ENCODE results near the gene ABLIM1. TPM values are rescaled to one million over a fixed set of nuclear protein-coding genes. Genes with fewer than 3 reads are reported as not detected.

Gene ABLIM1
- total and polyA plus RNA-seq, 2 of the 4 experiments (the other 2 are of a cell fraction), result 7.7 to 9.9 TPM

- DNase-seq, result no peak
Observed at GRCh38 chr10:114477285-114477684, 180.8 kb downstream of the ABLIM1 start.

More at GRCh38 chr10:114477285-114477684, 180.8 kb downstream of the ABLIM1 start:
- H3K4me2 ChIP-seq (ENCODE audit: low read depth, low read length), result no peak overlapping the region
- H3K9me3 ChIP-seq (ENCODE audit: control insufficient read depth, insufficient read depth, low read length), result no peaks in the 10 kb centered on the region
- in situ Hi-C loops (cut with MboI; ENCODE audit: low sequenced_read_pairs), result loop anchor here (10.0 kb wide), 1 partner anchor 228 kb away; no protein-coding TSS in a partner anchor
- no peak for TF ChIP-seq FOS (IDR thresholded peaks at IDR 0.05; ENCODE audit: low read depth, low read length)
- no peak for TF ChIP-seq MXI1 (IDR thresholded peaks at IDR 0.05; ENCODE audit: borderline replicate concordance, low read depth, low read length)
- TF ChIP-seq CHD1 (IDR thresholded peaks at IDR 0.05; ENCODE audit: low read depth, low read length), result no peak
- no peak for TF ChIP-seq MAFK (IDR thresholded peaks at IDR 0.05; ENCODE audit: low read depth, low read length)
- TF ChIP-seq RAD21 (IDR thresholded peaks at IDR 0.05; ENCODE audit: low read length), result no peak
- no peak for TF ChIP-seq RFX5 (IDR thresholded peaks at IDR 0.05; ENCODE audit: low read depth, low read length)
- TF ChIP-seq CEBPB (IDR thresholded peaks at IDR 0.05; ENCODE audit: low read depth, low read length), result no peak
- no peak for TF ChIP-seq RCOR1 (IDR thresholded peaks at IDR 0.05; ENCODE audit: insufficient replicate concordance, low read length)
- TF ChIP-seq NFE2L2 (IDR thresholded peaks at IDR 0.05; ENCODE audit: low read depth, low read length), result no peak
- TF ChIP-seq SMC3 (IDR thresholded peaks at IDR 0.05; ENCODE audit: low read depth, low read length), result no peak
- no peak for TF ChIP-seq USF2 (IDR thresholded peaks at IDR 0.05; ENCODE audit: low read depth, low read length)
- TF ChIP-seq MAZ (IDR thresholded peaks at IDR 0.05; ENCODE audit: borderline replicate concordance, low read depth, low read length), result no peak
- TF ChIP-seq CTCF (conservative IDR thresholded peaks at IDR 0.05; ENCODE audit: low read depth, low read length), result no peak
- TF ChIP-seq ELK1 (IDR thresholded peaks at IDR 0.05; ENCODE audit: borderline replicate concordance, low read depth, low read length), result no peak
- no peak for TF ChIP-seq BHLHE40 (IDR thresholded peaks at IDR 0.05; ENCODE audit: low read depth, low read length)
- TF ChIP-seq POLR2A (IDR thresholded peaks at IDR 0.05; ENCODE audit: low read depth, low read length), result no peak
- no peak overlapping the region for H3K4me3 ChIP-seq (ENCODE audit: insufficient read depth, low read depth, low read length)
- no peak overlapping the region for H3K56ac ChIP-seq (ENCODE audit: extremely low read depth, insufficient read depth, low read length)
- no peaks in the 10 kb centered on the region for H4K20me1 ChIP-seq (ENCODE audit: insufficient read depth, low read length)
- H3K14ac ChIP-seq (replicated peaks; ENCODE audit: low read depth, low read length), result no peak overlapping the region
- H3K23ac ChIP-seq (ENCODE audit: low read depth, low read length), result no peak overlapping the region
- no peak overlapping the region for H4K91ac ChIP-seq (ENCODE audit: insufficient read depth, low read depth, low read length)
- H3K9me1 ChIP-seq (ENCODE audit: insufficient read depth, low read length), result peaks cover 3% of the 10 kb centered on the region; the same call in 1 of the 2 replicates
- intact Hi-C loops (cut with micrococcal nuclease), result no loop called here
- no peak overlapping the region for H4K5ac ChIP-seq (ENCODE audit: low read depth, low read length)
- H4K8ac ChIP-seq (ENCODE audit: low read depth in 2 of 2, low read length in 2 of 2), result no peak overlapping the region
- ChIA-PET CTCF (interaction anchor here (0.7 kb wide), 1 partner anchor 290 kb away, joined by 3 read pairs; no protein-coding TSS in a partner anchor), POLR2A (ENCODE audit: unreplicated experiment) (no interaction called here)
- peaks cover 8% of the 10 kb centered on the region for H3K27me3 ChIP-seq (ENCODE audit: control insufficient read depth, insufficient read depth, low read length)
- no peak overlapping the region for H2AK9ac ChIP-seq (replicated peaks; ENCODE audit: low read depth, low read length, poor library complexity)
- H3K9ac ChIP-seq (ENCODE audit: low read depth, low read length), result no peak overlapping the region
- 100% methylated on average over 2 of the region's 7 CpGs; no CpG with 5 or more reads in 1 of the 2 experiments for WGBS, 2 experiments (ENCODE audit: extremely low coverage in 2 of 2, insufficient read length in 1 of 2)
- no peak for ATAC-seq (ENCODE audit: low read depth)
- no peak overlapping the region for H2AFZ ChIP-seq (replicated peaks; ENCODE audit: low read length, poor library complexity)
- BruUV-seq (replicated peaks), result no TSS peak
- no peaks in the 10 kb centered on the region for H3K79me1 ChIP-seq (ENCODE audit: low read depth in 1 of 2, low read length in 2 of 2)
- no peaks in the 10 kb centered on the region for H3K36me3 ChIP-seq (ENCODE audit: control insufficient read depth, insufficient read depth, low read length)
- H3K27ac ChIP-seq (ENCODE audit: insufficient read depth, low read length), result no peak overlapping the region
- no peak overlapping the region for H2AK5ac ChIP-seq (ENCODE audit: low read depth, low read length)
- H3K18ac ChIP-seq (ENCODE audit: low read depth, low read length), result no peak overlapping the region
- no peak overlapping the region for H2BK120ac ChIP-seq (ENCODE audit: low read depth, low read length)
- H3K4ac ChIP-seq (ENCODE audit: low read depth, low read length), result no peak overlapping the region
- H2BK20ac ChIP-seq (ENCODE audit: low read depth, low read length), result no peak overlapping the region
- dilution Hi-C loops (cut with HindIII; ENCODE audit: low sequenced_read_pairs, unreplicated experiment), result no loop called here
- H3K4me1 ChIP-seq (ENCODE audit: control insufficient read depth, insufficient read depth, low read length), result no peaks in the 10 kb centered on the region
- no peak overlapping the region for H2BK5ac ChIP-seq (ENCODE audit: low read depth, low read length, poor library complexity, severe bottlenecking)
- no peak overlapping the region for H2BK15ac ChIP-seq (ENCODE audit: low read depth, low read length)

All from IMR-90 (cell line).